ENCODE data around the gene RAC3.
"Not testable (repeated sequence)": the region's sequence is repeated elsewhere in the genome, so short reads cannot be mapped to it uniquely, and the experiment has no call there.

RAC3 gene

DNA sequence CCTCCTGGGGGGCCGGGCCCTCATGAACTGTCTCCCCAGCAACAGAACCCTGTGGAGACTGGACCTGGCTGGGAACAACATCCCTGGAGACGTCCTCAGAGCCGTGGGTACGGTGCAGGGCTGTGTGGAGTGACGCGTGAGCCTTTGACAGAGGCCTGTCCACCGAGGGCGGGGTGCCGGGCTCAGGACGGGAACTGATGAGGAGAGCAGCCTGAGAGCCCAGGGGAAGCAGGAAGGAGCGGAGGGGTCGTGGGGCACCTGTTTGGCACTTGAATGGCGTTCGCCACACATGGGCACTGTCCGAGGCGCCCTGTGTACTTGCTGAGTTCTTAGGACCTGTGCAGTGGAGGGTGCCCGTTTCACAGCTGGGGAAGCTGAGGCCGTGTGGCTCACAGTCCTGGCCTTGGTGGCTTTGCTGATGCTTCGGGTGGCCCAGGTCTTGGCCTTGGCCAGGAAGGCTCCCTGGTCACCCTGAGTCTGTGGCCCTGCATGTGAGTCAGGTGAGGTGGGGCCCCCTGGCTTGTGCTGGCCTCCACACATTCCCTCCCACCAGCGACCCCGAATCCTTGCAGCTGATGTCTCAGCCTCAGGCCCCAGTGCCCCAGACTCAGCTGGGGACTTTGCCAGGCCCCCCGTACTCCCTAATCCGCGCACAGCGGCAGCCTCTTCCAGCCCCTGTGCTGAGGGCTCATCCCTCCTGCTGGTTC lies 5.9 kb upstream of the RAC3 start:
- FAIRE-seq, result no peak

DNA sequence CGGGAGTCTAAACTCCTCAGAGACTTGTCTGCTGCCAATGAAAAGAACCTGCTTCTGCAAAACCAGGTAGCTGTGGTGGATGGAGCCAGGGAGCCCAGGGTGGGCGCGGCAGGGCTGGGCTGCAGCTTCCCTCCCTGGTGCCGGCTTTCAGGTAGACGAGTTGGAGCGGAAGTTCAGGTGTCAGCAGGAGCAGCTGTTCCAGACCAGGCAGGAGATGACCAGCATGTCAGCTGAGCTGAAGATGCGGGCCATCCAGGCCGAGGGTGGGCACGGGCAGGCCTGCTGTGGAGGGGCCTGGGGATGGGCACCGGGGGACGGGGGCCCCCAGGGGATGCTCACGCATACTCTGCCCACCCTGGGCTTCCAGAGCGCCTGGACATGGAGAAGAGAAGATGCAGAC lies 3.2 kb upstream of the RAC3 start:
- FAIRE-seq, result no peak

DNA sequence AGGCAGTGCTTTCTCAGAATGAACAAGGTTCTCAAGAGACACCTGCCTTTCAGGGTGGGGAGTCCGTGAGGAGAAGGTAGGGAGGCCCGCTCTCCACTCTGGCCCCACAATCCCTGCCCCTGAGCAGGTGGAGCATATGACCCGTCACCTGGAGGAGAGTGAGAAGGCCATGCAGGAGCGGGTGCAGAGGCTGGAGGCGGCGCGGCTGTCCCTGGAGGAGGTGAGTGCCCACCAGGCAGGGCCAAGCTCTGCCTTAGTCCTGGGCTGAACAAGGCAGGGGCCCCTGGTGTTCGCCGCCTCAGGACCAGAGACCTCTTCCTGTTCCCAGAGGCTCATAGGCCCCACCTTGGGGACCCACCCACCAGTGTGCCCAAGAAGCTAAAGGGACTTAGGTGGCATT lies 2.5 kb upstream of the RAC3 start:
- FAIRE-seq, result no peak

DNA sequence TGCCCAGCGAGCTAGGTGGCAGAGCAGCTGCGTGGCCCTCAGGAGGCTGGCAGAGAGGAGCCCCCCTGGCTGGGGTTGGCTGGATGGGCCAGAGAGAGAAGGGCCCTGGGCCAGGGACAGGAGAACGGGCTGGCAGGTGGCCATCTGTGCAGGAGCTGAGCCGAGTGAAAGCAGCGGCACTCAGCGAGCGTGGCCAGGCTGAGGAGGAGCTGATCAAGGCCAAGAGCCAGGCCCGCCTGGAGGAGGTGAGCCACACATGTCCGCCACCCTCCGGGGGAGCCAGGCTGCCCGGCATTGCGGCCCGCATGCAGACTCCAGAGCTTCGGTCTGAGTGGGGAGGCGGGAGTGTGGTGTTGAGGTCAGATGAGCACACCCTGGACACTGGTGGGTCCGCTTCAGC lies 2.1 kb upstream of the RAC3 start:
- no peak for FAIRE-seq

DNA sequence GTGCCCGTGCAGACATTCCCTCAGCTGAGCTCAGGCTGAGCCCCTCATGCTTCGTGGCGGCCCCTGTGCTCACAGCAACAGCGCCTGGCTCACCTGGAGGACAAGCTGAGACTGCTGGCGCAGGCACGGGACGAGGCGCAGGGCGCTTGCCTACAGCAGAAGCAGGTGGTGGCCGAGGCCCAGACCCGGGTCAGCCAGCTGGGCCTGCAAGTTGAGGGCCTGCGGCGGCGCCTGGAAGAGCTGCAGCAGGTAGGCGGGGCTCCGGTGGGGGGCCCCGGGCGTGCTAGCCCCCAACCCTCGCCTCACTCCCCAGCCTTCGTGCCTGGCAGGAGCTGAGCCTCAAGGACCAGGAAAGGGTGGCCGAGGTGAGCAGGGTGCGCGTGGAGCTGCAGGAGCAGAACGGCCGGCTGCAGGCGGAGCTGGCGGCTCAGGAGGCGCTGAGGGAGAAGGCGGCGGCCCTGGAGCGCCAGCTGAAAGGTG lies 1.4 kb upstream of the RAC3 start:
- no peak for FAIRE-seq

DNA sequence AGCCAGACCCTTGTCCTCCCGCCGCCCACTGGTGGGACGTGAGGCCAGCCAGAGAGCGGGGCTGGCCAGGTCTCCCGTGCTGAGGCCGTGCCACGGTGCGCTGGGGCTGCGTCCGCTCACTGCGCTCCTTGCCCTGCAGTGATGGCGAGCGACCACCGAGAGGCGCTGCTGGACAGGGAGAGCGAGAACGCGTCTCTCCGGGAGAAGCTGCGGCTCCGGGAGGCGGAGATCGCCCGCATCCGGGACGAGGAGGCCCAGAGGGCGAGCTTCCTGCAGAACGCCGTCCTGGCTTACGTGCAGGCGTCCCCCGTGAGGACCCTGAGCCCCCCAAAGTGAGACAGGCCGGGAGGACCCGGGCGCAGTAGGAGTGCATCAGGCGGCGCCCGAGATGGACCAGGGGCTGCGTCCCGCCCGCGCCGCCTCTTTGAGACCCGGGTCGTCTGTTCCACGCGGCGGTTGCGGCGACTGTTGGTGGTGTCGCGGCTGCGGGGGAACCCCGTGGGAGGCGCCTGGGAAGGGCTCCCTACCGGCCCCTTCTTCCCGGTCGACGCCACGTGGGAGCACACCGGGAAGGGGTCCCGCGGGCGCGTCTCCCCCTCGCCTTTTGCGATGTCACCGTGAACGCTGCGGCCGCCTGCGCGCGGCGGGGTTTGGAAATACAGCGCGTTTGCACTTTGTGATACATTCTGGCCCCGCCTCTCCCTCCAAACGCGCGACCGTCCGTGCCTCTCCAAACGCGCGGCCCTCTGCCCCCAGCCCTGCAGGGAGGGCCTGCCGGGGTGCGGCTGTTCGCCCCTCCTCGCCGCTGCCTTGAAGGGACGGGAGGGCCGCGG lies 792 bp upstream of the RAC3 start:
- no peak for FAIRE-seq

DNA sequence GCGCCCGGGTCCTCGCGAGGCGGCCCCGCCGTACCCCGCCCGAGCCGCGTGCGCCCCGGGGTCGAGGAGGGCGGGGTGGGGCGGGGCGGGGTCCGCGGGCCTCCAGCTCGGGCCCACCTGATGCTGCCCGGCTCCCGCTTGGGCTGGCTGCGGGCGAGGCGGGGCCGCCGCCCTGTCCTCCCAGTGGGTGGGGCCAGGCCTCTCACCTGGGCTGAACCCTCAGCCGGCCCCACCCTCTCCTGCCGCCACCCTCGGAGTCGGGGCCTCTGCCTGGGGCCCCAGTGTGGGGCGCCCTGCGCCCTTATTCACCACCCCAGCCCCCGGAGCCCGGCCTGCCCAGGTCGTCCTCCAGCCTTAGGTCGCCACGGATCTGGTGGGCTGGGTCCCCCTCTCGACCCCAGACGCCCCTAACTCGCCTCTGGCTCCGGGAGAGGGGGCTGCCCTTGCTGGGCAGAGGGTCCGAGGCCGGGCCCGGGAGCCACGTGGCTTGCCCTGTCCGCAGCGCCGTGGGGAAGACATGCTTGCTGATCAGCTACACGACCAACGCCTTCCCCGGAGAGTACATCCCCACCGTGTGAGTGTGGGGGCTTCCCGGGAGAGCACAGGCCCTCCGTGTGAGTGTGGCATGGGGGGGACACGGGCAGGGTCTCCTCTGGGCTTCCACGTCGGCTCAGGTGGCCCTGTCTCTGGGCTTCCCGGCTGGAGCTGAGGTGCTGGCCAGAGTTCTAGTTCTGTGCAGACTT lies 578 bp downstream of the RAC3 start:
- FAIRE-seq, result no peak

DNA sequence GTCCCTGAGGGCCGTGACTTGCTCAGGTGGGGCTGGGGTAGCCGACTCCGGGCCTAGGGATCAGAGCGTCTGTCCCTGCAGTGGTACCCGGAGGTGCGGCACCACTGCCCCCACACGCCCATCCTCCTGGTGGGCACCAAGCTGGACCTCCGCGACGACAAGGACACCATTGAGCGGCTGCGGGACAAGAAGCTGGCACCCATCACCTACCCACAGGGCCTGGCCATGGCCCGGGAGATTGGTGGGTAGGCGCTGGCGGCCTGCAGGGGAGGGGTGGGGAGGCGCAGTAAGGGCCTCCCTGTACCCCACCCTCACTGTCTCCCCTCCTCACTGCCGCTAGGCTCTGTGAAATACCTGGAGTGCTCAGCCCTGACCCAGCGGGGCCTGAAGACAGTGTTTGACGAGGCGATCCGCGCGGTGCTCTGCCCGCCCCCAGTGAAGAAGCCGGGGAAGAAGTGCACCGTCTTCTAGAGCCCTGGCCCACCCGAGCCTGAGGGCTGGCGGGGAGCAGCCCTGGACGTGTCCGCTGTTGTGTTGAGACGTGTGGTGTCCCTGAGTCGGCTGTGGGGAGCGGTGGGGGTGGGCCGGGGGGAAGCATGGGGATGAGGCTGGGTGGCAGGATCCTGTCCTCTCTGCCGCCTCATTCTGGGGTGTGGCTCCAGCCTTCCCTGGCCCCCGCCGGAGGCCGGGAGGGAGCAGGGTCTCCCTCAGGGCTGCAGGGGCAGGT lies 2.0 kb downstream of the RAC3 start:
- FAIRE-seq, result no peak

DNA sequence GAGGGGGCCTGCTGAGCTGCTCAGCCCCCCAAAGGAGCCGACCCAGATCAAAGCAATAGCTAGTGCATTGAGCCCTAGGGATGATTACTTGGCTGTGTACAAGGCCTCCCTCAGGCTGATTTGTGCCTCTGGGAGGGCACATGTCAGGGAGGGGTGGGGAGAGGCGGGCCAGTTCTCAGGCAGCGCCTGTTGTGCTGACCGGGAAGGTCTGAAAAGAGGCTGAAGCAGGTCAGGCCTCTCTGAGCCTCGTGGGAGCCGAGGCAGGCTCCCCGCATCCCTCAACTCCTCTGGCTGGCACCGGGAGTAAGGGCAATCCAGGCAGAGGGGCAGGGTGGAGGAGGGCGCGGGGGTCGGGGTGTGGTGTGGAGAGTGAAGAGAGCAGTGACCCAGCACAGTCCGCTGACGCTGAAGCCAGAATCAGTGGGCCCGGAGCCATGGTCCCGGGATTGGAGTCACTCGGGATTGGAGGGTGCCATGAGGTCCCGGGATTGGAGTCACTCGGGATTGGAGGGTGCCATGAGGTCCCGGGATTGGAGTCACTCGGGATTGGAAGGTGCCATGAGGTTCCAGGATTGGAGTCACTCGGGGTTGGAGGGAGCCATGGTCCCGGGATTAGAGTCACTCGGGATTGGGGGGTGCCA lies 3.0 kb downstream of the RAC3 start:
- no peak for FAIRE-seq

DNA sequence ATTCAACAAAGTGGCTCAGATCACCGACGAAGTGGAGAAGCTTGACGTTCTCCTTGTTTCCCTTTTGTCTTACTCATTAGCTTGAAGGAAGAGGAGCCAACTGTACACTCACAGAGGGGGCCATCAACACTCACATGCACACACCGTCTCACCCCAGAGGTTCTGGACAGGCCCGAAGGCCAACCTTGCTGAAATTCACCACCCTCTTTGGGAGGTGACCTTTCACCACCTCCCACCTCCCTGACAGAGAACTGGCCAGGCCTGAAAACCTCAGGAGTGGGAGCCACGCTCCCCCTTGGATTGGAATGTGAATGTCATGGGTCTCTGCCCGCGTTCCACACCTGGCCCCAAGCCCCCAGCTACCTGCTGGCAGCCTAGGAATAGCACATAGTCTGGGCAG lies 4.0 kb downstream of the RAC3 start:
- no peak for FAIRE-seq

DNA sequence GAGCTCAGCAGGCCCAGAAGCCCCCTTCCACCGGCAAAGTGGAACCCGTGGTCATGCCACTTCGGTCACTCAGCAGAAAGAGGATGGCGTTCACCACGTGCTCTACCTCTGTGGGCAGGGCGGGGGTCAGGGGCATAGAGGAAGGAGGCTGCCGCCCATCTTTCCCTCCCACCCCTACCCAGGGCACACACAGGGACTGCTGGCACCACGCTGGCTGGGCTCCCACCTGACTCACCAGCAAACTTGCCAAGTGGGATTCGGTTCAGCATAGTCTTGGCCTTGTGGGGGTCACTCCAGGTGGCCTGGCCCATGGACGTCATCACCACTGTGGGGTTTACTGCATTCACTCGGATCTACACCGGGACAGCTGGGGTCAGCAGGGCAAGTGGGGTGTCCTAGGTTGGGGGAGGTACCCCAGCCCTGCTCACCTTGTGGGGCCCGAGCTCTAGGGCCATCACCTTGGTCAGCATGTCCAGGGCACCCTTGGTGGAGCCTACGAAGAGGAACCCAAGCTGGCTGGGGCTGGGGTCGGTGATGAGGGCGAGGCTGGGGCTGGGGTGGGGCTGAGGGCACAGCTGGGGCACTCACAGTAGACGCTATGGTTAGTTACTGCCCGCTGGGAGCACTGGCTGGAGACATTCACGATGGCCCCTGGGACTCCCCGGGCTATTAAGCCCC lies 4.6 kb downstream of the RAC3 start:
- no peak for FAIRE-seq

DNA sequence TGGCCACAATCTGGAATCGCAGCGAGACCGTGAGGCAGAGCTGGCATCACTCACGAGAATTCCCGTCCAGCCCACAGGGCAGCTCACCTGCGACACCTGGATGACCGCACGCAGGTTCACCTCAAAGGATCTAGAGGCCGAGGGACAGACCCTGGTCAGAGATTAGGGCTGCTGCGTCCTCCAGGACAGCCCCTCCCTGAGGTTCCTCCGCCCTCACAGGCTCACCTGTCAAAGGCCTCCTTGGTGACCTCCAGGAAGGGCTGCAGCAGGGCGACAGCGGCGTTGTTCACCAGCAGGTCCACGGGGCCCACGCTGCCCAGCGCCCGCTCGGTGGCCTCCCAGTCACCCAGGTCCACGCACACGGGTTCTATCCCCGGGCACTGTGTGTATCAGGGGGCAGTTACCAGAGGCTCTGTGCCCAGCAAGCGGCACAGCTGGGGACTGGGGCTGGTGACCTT lies 5.2 kb downstream of the RAC3 start:
- no peak for FAIRE-seq

DNA sequence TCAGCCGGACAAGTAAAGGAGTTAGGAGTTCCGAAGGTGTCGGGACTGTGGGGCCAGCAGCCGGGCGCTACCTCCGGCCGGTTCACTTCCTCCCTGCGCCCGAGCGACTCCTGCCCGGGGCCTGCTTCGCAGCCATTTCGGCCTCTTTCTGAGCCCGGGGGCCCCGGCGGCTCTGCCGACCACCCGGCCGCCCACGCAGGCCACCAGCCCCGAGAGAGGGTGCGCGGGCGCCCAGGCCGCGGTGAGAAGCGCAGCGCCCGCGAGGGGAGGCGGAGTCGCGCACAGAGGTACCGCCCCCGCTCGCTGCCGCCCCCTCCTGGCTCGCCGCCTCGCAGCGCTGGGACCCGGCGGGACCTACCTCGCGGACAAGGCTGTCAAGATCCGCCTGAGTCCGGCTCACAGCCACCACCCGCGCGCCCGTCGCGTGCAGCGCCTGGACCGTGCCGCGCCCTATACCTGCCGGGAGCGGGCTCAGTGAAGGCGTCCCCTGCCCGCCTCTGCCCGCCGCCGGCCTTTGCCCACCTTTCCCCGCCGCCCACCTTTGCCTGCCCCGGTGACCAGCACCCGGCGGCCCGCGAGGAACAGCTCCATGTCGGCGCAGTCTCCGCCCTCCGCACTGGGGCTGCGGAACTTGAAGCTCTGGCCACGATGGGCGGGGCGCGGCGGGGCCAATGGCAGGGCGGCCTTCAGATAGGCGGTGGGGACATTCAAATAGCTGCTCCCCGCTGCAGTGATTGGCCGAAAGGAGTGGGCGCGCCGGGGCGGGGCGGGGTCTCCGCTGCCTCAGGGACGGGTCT lies 5.8 kb downstream of the RAC3 start, which contains the start of gene DCXR:
Gene DCXR, minus strand, starts transcription at position 606 of the 797 bp plus-strand sequence. Its CDS starts 15 bp downstream, at position 591.
- peak; percentile 86 for FAIRE-seq

DNA sequence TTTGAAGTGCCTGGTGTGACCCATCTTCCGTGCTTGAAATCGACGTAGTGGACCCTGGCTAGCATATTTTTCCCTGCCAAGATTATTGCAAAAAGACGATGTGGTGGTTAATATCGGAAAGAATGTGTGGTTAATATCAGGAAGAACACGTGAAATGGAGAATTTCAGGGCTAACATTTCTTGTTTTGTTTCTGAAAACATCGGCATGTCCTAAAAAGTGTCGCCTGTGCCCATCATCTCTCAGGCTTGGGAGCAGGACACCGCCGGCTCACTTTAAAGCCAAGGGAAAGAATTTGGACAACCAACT lies 6.4 kb downstream of the RAC3 start:
- FAIRE-seq, result no peak

DNA sequence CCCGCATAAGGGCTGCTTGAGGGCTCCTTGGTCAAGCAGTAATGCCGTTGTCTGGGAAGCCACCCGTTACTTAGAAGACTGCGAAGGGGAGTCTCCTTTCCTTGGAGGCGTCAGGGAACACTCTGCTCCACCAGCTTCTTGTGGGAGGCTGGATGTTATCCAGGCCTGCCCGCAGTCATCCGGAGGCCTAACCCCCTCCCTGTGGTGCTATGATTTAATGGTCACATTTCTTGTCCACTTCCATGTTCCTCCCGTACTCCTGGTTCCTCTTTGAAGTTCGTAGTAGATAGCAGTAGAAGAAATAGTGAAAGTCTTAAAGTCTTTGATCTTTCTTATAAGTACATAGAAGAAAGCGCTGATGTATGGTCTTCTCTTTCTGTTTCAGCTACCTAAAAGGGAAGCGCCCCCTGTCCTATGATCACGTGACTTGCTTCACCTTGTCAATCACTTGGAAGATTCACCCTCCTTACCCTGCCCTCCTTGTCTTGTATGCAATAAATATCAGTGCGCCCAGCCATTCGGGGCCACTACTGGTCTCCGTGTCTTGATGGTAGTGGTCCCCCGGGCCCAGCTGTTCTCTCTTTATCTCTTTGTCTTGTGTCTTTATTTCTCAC lies 7.4 kb downstream of the RAC3 start:
- not testable (repeated sequence) for FAIRE-seq

DNA sequence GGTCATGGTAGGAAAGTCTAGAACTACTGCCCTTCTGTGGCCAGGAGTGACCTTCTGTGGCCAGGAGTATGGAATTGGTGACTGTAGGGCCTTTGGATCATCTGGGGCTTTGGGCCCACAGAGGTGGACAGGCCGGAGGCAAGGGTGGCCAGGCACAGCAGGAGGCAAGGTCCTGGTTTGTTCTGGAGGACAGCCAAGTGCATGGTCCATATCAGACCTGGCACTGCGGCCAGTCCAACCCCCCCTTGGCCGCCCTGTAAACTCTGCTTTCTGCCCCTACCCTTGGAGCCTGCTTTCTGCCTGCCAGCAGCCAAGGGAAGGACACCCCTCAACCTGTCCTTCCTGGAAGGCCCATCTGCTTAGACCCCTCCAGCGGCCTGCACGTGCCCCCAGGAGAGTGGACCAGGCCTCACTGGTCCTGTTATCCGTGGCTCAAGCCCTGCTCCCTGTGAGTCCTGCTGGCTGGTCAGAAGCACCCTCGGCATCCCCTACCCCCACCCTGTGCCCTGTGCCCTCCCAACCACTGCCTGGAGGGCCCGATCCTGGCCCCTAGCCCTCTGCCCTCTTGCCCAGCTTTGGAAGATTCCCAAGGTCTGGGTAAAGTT lies 8.3 kb downstream of the RAC3 start:
- FAIRE-seq, result no peak

DNA sequence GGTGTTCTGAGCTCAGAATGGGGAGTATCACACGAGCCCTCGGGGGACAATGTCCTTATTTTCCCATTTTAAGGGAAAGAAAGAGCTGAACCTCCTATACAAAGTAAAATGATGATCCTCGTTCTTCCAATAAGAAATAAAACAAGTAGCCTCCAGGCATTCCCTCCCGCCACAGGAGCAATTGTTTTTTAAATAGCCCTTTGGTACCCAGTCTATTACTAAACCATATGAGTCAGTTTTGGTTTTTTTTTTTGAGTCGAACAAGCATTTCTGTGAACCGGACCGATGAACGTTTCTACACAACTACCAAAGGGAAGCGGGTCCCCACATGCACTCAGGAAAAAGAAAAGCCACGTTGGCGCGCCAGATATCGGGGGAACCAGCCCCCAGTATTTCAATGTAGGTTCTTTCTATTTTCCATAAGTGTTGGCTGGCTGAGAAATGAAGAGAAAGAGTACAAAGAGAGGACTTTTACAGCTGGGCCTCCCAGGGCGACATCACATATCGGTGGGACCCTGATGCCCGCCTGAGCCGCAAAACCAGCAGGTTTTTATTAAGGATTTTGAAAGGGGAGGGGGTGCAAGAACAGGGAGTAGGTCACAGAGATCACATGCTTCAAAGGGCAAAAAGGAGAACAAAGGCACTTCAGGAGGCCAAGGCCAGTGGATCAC lies 9.8 kb downstream of the RAC3 start:
- FAIRE-seq, result no peak

DNA sequence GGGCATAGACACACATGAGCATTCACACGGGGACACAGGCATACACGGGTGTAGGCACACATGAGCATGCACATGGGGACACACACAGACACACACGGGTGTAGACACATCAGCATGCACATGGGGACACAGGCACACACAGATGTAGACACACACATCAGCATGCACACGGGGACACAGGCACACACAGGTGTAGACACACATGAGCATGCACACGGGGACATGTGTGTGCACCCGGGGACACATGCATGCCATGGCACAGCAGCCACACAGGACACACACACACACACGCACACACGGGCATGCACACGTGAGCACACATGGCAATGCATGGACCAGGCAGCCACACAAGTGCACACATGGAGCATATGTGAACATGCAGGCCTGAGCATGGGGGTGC lies 11.2 kb downstream of the RAC3 start:
- FAIRE-seq, result no peak

DNA sequence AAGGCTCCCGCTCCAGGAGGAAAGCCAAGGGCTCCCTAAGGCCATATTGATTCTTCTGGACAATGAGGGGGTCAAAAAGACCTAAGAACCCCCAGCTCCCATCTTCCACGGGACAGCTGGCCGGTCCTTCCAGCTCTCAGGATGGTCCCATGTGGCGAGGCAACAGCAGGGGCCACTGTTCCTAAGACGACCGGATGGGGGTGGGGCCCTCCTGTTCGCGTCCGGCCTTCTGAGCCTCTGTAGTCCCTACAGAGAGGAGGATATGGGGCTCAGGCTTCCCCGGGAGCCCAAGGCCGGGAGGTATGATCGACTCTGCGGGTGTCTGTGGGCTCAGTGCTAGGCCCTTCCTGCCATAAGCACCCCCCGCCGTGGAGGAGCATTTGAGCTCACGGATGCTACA lies 12.0 kb downstream of the RAC3 start:
- FAIRE-seq, result no peak

All from endometrium (tissue), 2 donors.